ENCODE data around the gene STK39.

Gene STK39

GRCh38 chr2:168035458-168035857 lies 211.9 kb downstream of the STK39 start:
- no peak for DNase-seq

GRCh38 chr2:168034616-168035015 lies 212.8 kb downstream of the STK39 start:
- no peak for DNase-seq

- no peak for DNase-seq
Observed at GRCh38 chr2:168033966-168034365, 213.4 kb downstream of the STK39 start.

GRCh38 chr2:168032091-168032490 lies 215.3 kb downstream of the STK39 start:
- DNase-seq = no peak

- no peak for DNase-seq
Observed at GRCh38 chr2:168030862-168031624, 216.4 kb downstream of the STK39 start.

GRCh38 chr2:168029071-168029470 lies 218.3 kb downstream of the STK39 start:
- no peak for DNase-seq

- DNase-seq = no peak
Observed at GRCh38 chr2:168028362-168028761, 219.0 kb downstream of the STK39 start.

GRCh38 chr2:168025487-168026202 lies 221.8 kb downstream of the STK39 start:
- DNase-seq = no peak

GRCh38 chr2:168024459-168024858 lies 222.9 kb downstream of the STK39 start:
- no peak for DNase-seq

GRCh38 chr2:168021800-168022587 lies 225.4 kb downstream of the STK39 start:
- DNase-seq = no peak

GRCh38 chr2:168015274-168015953 lies 232.0 kb downstream of the STK39 start:
- no peak for DNase-seq

GRCh38 chr2:168009900-168010299 lies 237.5 kb downstream of the STK39 start:
- DNase-seq = no peak

- DNase-seq = no peak
Observed at GRCh38 chr2:168008646-168009195, 238.7 kb downstream of the STK39 start.

- no peak for DNase-seq
Observed at GRCh38 chr2:168006498-168006897, 240.9 kb downstream of the STK39 start.

GRCh38 chr2:168005586-168005985 lies 241.8 kb downstream of the STK39 start:
- no peak for DNase-seq

GRCh38 chr2:168003876-168004275 lies 243.5 kb downstream of the STK39 start:
- DNase-seq = no peak

GRCh38 chr2:168002021-168002553 lies 245.3 kb downstream of the STK39 start:
- no peak for DNase-seq

GRCh38 chr2:167992278-167992677 lies 255.1 kb downstream of the STK39 start:
- DNase-seq = no peak

GRCh38 chr2:167990062-167990461 lies 257.3 kb downstream of the STK39 start:
- no peak for DNase-seq

- no peak for DNase-seq
Observed at GRCh38 chr2:167988296-167988695, 259.1 kb downstream of the STK39 start.

- DNase-seq = no peak
Observed at GRCh38 chr2:167987558-167987957, 259.8 kb downstream of the STK39 start.

- no peak for DNase-seq
Observed at GRCh38 chr2:167987026-167987425, 260.4 kb downstream of the STK39 start.
